ENCODE results near the gene ZDHHC7. TPM values are rescaled to one million over a fixed set of nuclear protein-coding genes. Genes with fewer than 3 reads are reported as not detected.

ZDHHC7 gene
- total RNA-seq (2022; extraction: Qiagen RNA extraction), result 66.3 to 78.7 TPM (median 74.5 TPM) in 5 replicates

GRCh38 chr16:85010931-85011845 is at the start of gene ZDHHC7:
Gene ZDHHC7, minus strand, starts transcription at chr16:85011535. Its CDS starts 20,917 bp downstream, at chr16:84990618.

GRCh38 chr16:85027349-85027957 is 16.1 kb upstream of the ZDHHC7 start, which contains the start of gene KIAA0513:
Gene KIAA0513, plus strand, starts transcription at chr16:85027795. Its CDS starts 39,277 bp downstream, at chr16:85067072.

Other genes starting within 250 kb of the ZDHHC7 start
- 2.8 to 3.5 TPM (median 3.0 TPM) in 5 replicates for gene CRISPLD2, start 191.6 kb downstream of the ZDHHC7 start, total RNA-seq (2022; extraction: Qiagen RNA extraction)
- gene KIAA0513, start 16.3 kb upstream of the ZDHHC7 start, total RNA-seq (2022; extraction: Qiagen RNA extraction), result 1.9 to 3.3 TPM (median 2.3 TPM) in 5 replicates
- 0.07 TPM in 1 of 5 replicates, not detected in the others for gene CIBAR2, start 100.9 kb upstream of the ZDHHC7 start, total RNA-seq (2022; extraction: Qiagen RNA extraction)

Measured in A549 treated with Mapracorat at 1 μM for 4 hours (cell line).